PC-9 (cell line): ENCODE measurements around the gene BCL2L1.

ENCODE experiments used
- EZH2 ChIP-seq: fragments of 200-600 bp; sonication (generic); IDR thresholded peaks from 2 replicates; pipeline ENCODE4 v1.8.0; 2017; ENCODE audit warnings: antibody characterized with exemption, low read depth
- TF ChIP-seq, protein P1 (sequence below): fragments of 200-600 bp; sonication (generic); conservative IDR thresholded peaks from 2 replicates; pipeline ENCODE4 v1.6.1; 2017; ENCODE audit warnings: mixed run types, antibody characterized with exemption, mild to moderate bottlenecking, moderate library complexity

DNA sequence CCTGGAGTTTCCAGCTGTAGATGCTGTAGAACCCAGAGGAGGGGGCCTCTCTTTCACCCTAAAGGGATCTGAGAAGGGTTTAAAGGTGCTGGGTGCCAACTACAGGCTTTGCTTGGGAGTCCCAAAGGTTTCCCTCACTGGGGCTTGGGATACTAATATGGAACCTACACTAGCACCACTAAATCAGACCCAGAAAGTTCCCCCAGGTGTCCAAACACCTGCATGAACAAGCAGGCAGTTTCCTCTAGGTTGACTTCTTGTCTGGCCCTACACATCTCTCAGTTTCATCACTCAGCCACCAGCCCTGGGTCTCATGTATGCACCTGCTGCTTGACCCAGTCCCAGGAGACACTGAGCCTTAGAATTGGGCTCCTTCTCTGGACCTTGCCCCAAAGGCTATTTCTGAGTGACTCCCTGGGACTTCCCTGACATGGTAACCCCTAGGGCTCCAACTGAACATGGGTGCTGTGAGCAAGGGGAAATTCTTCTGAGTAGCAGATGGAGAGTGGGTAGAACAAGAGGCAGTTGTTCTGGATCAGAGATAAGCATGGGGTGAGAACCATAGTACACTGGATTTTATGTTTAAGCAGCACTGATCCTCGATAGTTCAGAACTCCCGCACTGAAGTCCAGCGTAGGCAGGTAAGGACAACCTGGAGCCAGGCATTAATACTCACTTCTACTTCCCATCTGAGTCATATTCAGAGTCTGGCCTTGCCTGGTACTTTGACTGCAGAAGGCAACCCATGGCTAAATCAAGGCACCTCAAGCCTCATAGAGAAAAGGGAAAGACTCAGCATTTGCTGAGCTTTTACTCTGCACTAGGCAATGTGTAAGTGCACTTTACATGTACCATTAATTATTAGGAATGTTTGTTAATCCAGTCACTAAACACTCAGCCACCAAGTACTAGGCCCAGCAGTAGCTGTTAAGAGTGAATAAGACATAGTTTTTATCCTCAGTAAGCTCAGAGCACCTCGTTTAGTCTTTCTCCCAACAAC is 16.8 kb downstream of the BCL2L1 start:
- TF ChIP-seq, protein P1, sequence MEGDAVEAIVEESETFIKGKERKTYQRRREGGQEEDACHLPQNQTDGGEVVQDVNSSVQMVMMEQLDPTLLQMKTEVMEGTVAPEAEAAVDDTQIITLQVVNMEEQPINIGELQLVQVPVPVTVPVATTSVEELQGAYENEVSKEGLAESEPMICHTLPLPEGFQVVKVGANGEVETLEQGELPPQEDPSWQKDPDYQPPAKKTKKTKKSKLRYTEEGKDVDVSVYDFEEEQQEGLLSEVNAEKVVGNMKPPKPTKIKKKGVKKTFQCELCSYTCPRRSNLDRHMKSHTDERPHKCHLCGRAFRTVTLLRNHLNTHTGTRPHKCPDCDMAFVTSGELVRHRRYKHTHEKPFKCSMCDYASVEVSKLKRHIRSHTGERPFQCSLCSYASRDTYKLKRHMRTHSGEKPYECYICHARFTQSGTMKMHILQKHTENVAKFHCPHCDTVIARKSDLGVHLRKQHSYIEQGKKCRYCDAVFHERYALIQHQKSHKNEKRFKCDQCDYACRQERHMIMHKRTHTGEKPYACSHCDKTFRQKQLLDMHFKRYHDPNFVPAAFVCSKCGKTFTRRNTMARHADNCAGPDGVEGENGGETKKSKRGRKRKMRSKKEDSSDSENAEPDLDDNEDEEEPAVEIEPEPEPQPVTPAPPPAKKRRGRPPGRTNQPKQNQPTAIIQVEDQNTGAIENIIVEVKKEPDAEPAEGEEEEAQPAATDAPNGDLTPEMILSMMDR: no peak
- no peak for TF ChIP-seq EZH2
